Activated CD4-positive, alpha-beta T cell treated with anti-CD3 and anti-CD28 coated beads, Interleukin-2, amount 10 ng/mL, durations not matched to agents 24 days and 14 days (primary cell): ENCODE results near the gene GPR15LG. TPM values are rescaled to one million over a fixed set of nuclear protein-coding genes. Genes with fewer than 3 reads are reported as not detected.
A peak's percentile ranks its signal among the peaks of the same experiment; 100 is the strongest.
"Not testable (repeated sequence)": the region's sequence is repeated elsewhere in the genome, so short reads cannot be mapped to it uniquely, and the experiment has no call there.

ENCODE experiments used
- DNase-seq: peaks from one replicate; pipeline ENCODE4 v3.0.0; 2022
- H3K27ac Mint-ChIP-seq: one replicate; pipeline ENCODE4 v1.8.0; 2022; ENCODE audit warnings: mild to moderate bottlenecking, mixed read lengths
- H3K27me3 Mint-ChIP-seq: one replicate; pipeline ENCODE4 v1.8.0; 2022; ENCODE audit warnings: mixed read lengths
- H3K36me3 Mint-ChIP-seq: one replicate; pipeline ENCODE4 v1.8.0; 2022; ENCODE audit warnings: low read depth, mild to moderate bottlenecking, mixed read lengths
- H3K4me1 Mint-ChIP-seq: one replicate; pipeline ENCODE4 v1.8.0; 2021; ENCODE audit warnings: mixed read lengths
- H3K4me3 Mint-ChIP-seq: one replicate; pipeline ENCODE4 v1.8.0; 2022; ENCODE audit warnings: mild to moderate bottlenecking, moderate library complexity, mixed read lengths
- H3K9me3 Mint-ChIP-seq: one replicate; pipeline ENCODE4 v1.8.0; 2021; ENCODE audit warnings: mixed read lengths
- intact Hi-C: fragments of 100-400 bp; cut with micrococcal nuclease; formaldehyde crosslinking; loops from one replicate; pipeline ENCODE4 v1.15.1; 2023
- total RNA-seq: library from RNA; stranded (reverse); gene quantifications from 2 replicates; pipeline ENCODE4 v1.2.3, GENCODE V29; 2022

Gene GPR15LG
- total RNA-seq, 1 donor from 2014 or later = not detected

DNA sequence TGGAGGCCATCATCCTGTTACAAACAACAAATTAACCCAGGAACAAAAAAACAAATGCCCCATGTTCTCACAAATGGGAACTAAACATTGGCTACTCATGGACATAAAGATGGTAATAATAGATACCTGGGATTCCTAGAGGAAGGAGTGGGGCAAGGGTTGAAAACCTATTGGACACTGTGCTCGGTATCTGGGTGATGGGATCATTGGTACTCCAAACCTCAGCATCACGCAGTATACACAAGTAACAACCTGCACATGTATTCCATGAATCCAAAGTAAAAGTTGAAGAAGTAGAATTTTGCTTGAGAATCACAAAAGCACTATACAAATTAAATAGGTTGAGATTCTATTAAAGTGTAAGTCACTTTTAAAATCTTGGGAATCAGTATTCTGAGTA lies 17.6 kb upstream of the GPR15LG start:
- no peak overlapping the region for H3K4me3 Mint-ChIP-seq
- DNase-seq = no peak
- H3K4me1 Mint-ChIP-seq = peaks cover 9% of the 10 kb centered on the region
- no peaks in the 10 kb centered on the region for H3K9me3 Mint-ChIP-seq
- no peak overlapping the region for H3K27ac Mint-ChIP-seq
- intact Hi-C loops = no loop called here
- H3K36me3 Mint-ChIP-seq = peaks cover 28% of the 10 kb centered on the region
- H3K27me3 Mint-ChIP-seq = peaks cover 3% of the 10 kb centered on the region

GRCh38 chr10:84156768-84157167 lies 16.8 kb upstream of the GPR15LG start:
- Mint-ChIP-seq H3K27me3 (peaks cover 6% of the 10 kb centered on the region), H3K36me3 (peaks cover 26% of the 10 kb centered on the region), H3K4me1 (peaks cover 9% of the 10 kb centered on the region), H3K9me3 (no peaks in the 10 kb centered on the region), H3K27ac (no peak overlapping the region), H3K4me3 (no peak overlapping the region)
- peak; percentile 67 for DNase-seq
- intact Hi-C loops = no loop called here

DNA sequence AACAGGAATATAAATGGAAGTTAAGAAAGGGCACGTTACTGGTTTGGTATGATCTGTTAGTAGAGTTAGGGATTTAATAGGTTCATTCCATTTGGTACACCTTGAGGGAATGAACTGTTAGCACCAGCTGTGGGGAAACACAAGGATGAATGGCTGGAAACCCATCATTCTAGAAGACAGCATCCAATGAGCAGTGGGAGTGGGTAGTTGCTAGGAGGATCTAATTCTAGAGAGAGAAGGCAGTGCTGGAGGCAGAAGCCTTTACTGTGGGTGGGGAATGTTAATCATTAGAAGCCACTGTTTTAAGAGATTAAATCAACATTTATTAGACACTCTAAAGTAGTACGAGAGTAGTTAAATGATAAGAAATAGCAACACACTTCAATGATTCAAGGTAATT lies 15.5 kb upstream of the GPR15LG start:
- no peak for DNase-seq
- no peaks in the 10 kb centered on the region for H3K9me3 Mint-ChIP-seq
- H3K4me3 Mint-ChIP-seq = no peak overlapping the region
- H3K27me3 Mint-ChIP-seq = peaks cover 6% of the 10 kb centered on the region
- no peak overlapping the region for H3K27ac Mint-ChIP-seq
- intact Hi-C loops = no loop called here
- peaks cover 9% of the 10 kb centered on the region for H3K4me1 Mint-ChIP-seq
- peaks cover 19% of the 10 kb centered on the region for H3K36me3 Mint-ChIP-seq

DNA sequence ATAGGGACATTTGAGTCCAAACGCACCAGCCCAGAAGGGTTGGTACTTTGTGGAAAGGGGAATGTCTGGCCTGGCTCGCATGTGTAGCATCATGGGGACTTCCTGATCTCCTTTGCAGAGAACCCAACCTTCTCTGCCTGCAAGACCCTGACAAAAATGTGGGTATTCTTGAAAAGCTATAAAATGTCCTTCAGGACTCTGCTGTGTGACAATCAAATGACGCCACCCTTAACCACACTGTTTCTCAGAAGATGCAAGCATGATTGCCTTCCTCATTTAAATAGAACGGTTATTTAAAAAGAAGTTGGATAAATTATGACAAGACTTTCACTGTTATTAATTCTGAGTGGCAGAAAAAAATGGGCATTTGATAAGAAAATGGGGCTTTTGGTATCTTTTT lies 15.1 kb upstream of the GPR15LG start:
- no peak overlapping the region for H3K4me3 Mint-ChIP-seq
- peaks cover 7% of the 10 kb centered on the region for H3K4me1 Mint-ChIP-seq
- DNase-seq = no peak
- no peak overlapping the region for H3K27ac Mint-ChIP-seq
- intact Hi-C loops = no loop called here
- peaks cover 14% of the 10 kb centered on the region for H3K36me3 Mint-ChIP-seq
- H3K27me3 Mint-ChIP-seq = peaks cover 8% of the 10 kb centered on the region
- H3K9me3 Mint-ChIP-seq = no peaks in the 10 kb centered on the region

- Mint-ChIP-seq H3K27ac (no peak overlapping the region), H3K4me3 (no peak overlapping the region), H3K27me3 (peaks cover 12% of the 10 kb centered on the region), H3K36me3 (peaks cover 10% of the 10 kb centered on the region), H3K4me1 (peaks cover 7% of the 10 kb centered on the region), H3K9me3 (no peaks in the 10 kb centered on the region)
- no peak for DNase-seq
- intact Hi-C loops = no loop called here
Observed at GRCh38 chr10:84159076-84159685, 14.4 kb upstream of the GPR15LG start.

DNA sequence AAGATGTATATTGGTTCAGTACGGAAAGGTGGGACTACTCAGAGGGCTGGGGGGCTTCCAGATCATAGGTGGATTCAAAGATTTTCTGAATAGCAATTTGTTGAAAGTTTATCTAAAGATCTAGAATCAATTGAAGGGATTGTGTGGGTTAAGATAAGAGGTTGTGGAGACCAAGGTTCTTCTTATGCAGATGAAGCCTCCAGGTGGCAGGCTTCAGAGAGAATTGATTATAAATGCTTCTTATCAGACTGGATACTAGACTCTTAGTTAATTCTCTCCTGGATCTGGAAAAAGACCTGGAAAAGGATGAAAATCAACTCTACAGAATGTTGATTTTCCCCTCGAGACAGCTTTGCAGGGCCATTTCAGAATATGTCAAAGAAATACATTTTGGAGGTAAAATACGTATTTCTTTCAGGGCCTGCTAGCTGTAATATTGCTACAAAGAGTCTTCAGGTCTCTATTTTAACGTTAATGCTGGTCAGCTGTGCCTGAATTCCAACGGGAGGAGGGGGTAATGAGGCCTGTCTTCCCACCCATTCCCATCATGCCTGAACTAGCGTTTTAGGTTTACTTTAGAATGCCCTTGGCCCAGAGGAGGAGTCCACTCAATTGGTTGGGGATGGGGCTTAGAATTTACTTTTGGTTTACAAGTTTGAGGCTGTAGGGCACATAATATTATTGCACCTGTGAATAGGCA lies 12.8 kb upstream of the GPR15LG start:
- peaks cover under 1% of the 10 kb centered on the region for H3K36me3 Mint-ChIP-seq
- H3K27ac Mint-ChIP-seq = no peak overlapping the region
- H3K4me1 Mint-ChIP-seq = peaks cover 7% of the 10 kb centered on the region
- intact Hi-C loops = no loop called here
- no peak for DNase-seq
- no peak overlapping the region for H3K4me3 Mint-ChIP-seq
- H3K9me3 Mint-ChIP-seq = no peaks in the 10 kb centered on the region
- peaks cover 14% of the 10 kb centered on the region for H3K27me3 Mint-ChIP-seq

DNA sequence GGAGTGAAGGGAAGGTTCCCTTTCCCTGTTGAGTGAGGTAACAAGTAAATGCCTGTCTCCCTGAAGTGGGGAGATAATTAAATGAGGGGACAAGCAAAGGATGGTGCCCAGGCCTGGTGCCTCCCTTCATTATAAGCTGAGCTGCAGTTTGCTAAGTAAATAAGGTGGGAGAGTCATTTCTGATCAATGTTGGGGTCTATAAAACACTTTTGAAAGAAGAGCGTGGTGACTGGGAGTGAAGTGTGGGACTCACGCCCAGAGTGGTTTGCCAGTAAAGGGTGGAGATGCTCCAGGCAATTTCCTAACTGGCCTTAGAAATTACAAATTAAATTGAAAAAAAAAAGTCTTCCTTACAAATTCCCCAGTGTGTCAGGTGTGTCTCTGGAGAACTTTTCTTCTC lies 9.6 kb upstream of the GPR15LG start:
- DNase-seq = no peak
- H3K27me3 Mint-ChIP-seq = peaks cover 14% of the 10 kb centered on the region
- peaks cover 2% of the 10 kb centered on the region for H3K4me1 Mint-ChIP-seq
- no peak overlapping the region for H3K27ac Mint-ChIP-seq
- no peaks in the 10 kb centered on the region for H3K9me3 Mint-ChIP-seq
- H3K4me3 Mint-ChIP-seq = no peak overlapping the region
- no peaks in the 10 kb centered on the region for H3K36me3 Mint-ChIP-seq
- intact Hi-C loops = no loop called here

DNA sequence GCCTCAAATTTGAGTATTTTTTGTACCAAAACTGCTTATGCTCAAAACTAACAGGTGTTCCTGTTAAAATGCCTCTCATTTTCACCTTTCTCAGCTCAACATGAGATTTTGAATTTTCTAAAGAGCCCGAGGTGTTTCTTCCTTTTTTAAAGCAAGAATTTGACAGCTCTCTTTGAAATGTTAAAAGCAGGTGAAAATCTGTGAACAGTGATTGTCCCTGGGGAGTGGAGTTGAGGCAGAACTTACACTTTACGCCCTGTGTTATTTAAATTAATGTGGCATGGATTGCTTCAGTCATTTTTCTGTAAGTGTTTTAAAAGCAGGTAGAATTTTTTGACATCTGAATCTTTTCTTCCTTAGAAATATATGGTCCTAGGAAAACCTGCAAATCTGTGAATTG lies 9.2 kb upstream of the GPR15LG start:
- Mint-ChIP-seq H3K36me3 (no peaks in the 10 kb centered on the region), H3K27me3 (peaks cover 12% of the 10 kb centered on the region), H3K4me1 (no peaks in the 10 kb centered on the region), H3K9me3 (no peaks in the 10 kb centered on the region), H3K4me3 (no peak overlapping the region), H3K27ac (no peak overlapping the region)
- intact Hi-C loops = no loop called here
- no peak for DNase-seq

DNA sequence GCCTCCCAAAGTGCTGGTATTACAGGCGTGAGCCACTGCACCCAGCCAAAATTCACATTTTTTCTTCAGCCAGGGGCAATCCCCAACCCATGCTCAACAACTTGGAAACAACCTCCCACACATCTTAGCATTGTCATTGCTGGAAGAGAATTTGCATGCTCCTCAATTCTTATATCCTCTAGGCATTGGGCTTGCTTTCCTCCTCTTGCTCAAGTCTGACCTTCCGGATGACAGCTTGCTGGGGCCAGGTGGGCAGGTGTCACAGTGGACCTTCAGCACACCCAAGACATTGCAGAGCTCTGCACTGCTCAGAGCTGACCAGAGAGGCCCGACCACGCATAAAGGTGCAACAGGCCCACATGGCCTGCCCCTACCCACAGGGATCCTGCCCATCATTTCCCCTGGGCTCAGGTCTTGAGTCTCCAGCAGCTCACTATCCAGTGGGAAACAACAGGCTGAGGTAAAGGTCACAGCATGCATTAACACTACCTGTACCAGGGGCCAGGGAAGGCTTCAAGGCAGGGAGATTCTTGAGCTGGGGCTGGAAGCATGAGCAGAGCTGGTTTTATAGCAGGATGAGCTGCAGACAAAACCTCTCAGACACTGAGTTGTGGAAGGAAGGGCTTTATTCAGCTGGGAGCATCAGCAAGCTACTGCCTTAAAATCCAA lies 6.8 kb upstream of the GPR15LG start:
- no peaks in the 10 kb centered on the region for H3K4me1 Mint-ChIP-seq
- peaks cover 8% of the 10 kb centered on the region for H3K27me3 Mint-ChIP-seq
- DNase-seq = no peak
- no peak overlapping the region for H3K4me3 Mint-ChIP-seq
- no peak overlapping the region for H3K27ac Mint-ChIP-seq
- intact Hi-C loops = no loop called here
- H3K36me3 Mint-ChIP-seq = no peaks in the 10 kb centered on the region
- H3K9me3 Mint-ChIP-seq = no peaks in the 10 kb centered on the region

GRCh38 chr10:84167289-84167653 lies 6.3 kb upstream of the GPR15LG start:
- H3K4me3 Mint-ChIP-seq, DNase-seq, H3K4me1 Mint-ChIP-seq, H3K36me3 Mint-ChIP-seq, intact Hi-C loops, H3K9me3 Mint-ChIP-seq, H3K27ac Mint-ChIP-seq, H3K27me3 Mint-ChIP-seq: not testable (repeated sequence)

DNA sequence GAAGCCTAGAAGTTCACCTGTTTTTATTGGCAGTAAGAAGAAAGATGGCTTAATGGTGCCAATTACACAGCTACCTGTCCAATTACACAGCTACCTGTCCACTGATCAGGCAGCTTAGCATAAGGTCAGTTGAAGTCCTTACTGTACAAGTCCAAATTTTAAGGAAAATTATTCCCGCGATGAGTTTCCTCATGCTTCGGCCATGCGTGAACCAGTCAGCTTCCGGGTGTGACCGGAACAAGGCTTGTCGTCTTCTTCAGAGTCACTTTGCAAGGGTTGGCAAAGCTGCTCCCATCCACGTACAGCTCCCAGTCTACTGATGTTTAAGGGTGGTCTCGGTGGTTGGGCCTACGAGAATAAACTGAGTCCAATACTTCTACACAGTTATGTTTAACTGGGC lies 5.2 kb upstream of the GPR15LG start:
- H3K4me3 Mint-ChIP-seq, H3K36me3 Mint-ChIP-seq, H3K9me3 Mint-ChIP-seq, DNase-seq, H3K4me1 Mint-ChIP-seq, intact Hi-C loops, H3K27me3 Mint-ChIP-seq, H3K27ac Mint-ChIP-seq: not testable (repeated sequence)

GRCh38 chr10:84171237-84171636 lies 2.4 kb upstream of the GPR15LG start:
- H3K4me3 Mint-ChIP-seq, H3K4me1 Mint-ChIP-seq, H3K36me3 Mint-ChIP-seq, H3K27me3 Mint-ChIP-seq, H3K27ac Mint-ChIP-seq, DNase-seq, H3K9me3 Mint-ChIP-seq, intact Hi-C loops: not testable (repeated sequence)

DNA sequence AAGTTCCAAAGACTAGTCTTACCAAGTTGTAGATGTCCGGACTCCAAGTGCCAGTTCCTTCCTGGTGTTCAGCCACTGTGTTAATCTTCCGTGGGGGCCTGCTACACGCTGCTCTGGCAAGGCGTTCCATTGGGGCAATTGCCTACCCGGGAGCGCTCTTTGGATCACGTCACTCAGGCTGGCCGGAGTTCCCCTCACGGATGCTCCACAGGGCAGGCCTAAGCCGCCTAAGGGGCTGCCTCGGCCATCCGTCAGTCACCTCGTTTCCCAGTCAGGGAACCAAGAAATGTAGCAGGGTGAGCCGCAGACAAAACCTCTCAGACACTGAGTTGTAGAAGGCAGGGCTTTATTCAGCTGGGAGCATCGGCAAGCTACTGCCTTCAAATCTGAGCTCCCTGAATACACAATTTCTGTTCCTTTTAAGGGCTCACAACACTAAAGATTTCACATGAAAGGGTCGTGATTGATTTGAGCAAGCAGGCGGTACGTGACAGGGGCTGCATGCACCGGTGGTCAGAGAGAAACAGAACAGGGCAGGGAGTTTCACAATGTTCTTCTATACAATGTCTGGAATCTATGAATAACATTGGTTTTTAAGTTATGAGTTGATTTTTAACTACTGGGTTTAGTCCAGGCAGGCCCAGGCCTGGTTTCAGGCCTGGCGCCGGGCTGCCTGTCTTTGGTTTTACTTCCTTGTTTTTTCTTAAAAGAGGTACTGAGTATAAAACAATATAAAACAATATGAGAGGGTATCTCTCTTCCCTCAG lies 1.7 kb upstream of the GPR15LG start:
- H3K4me3 Mint-ChIP-seq, DNase-seq, intact Hi-C loops, H3K9me3 Mint-ChIP-seq, H3K36me3 Mint-ChIP-seq, H3K4me1 Mint-ChIP-seq, H3K27me3 Mint-ChIP-seq, H3K27ac Mint-ChIP-seq: not testable (repeated sequence)
